ENCODE results near the gene SRSF11. TPM values are rescaled to one million over a fixed set of nuclear protein-coding genes. Genes with fewer than 3 reads are reported as not detected.
A peak's percentile ranks its signal among the peaks of the same experiment; 100 is the strongest.
"Not testable (repeated sequence)": the region's sequence is repeated elsewhere in the genome, so short reads cannot be mapped to it uniquely, and the experiment has no call there.

The SRSF11 gene
- total and polyA plus RNA-seq, 2 of the 8 experiments (the other 6 are each of a cell fraction or from before 2014, with no cell fraction given), result 183 to 260 TPM

DNA sequence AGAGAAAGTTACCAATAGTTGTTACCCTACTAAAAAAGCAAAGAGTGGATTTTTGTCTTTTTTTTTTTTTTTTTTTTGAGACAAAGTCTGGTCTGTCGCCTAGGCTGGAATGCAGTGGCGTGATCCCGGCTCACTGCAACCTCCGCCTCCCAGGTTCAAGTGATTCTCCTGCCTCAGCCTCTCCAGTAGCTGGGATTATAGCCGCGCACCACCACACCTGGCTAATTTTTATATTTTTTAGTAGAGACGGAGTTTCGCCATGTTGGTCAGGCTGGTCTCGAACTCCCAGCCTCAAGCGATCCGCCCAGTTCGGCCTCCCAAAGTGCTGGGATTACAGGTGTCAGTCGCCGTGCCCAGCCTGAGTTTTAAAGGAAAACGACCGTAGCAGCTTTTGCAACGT lies 14.3 kb upstream of the SRSF11 start:
- H3K23ac ChIP-seq (ENCODE audit: insufficient read length); FAIRE-seq; H3K79me1 ChIP-seq (ENCODE audit: low read depth, low read length); H3K4me1 ChIP-seq (replicated peaks in 1 of 4; ENCODE audit: control insufficient read depth in 3 of 4, insufficient read depth in 4 of 4, low read length in 3 of 4); H4K8ac ChIP-seq (ENCODE audit: extremely low read depth, insufficient read depth, low read length); H2BK120ac ChIP-seq (replicated peaks; ENCODE audit: low read depth, low read length); H3K56ac ChIP-seq (replicated peaks; ENCODE audit: insufficient read length, low read depth, low read length); H4K91ac ChIP-seq (replicated peaks; ENCODE audit: insufficient read length, low read length); H3K27ac ChIP-seq (ENCODE audit: low read depth, low read length); H2BK15ac ChIP-seq (ENCODE audit: low read length); H3K4ac ChIP-seq (replicated peaks; ENCODE audit: insufficient read length, low read depth, low read length); H3K23me2 ChIP-seq (ENCODE audit: low read depth, low read length); H3K14ac ChIP-seq (ENCODE audit: insufficient read length); H3K36me3 ChIP-seq (ENCODE audit: control insufficient read depth in 2 of 4, insufficient read depth in 4 of 4, low read length in 3 of 4); H2BK20ac ChIP-seq (ENCODE audit: low read length); H3K18ac ChIP-seq (ENCODE audit: extremely low read depth, low read length); H3K9me3 ChIP-seq (ENCODE audit: insufficient read depth in 2 of 2, low read depth in 1 of 2, low read length in 1 of 2); H2AFZ ChIP-seq (ENCODE audit: low read length); H2BK5ac ChIP-seq (ENCODE audit: low read depth, low read length); H4K5ac ChIP-seq (ENCODE audit: insufficient read length, low read depth, low read length); H4K20me1 ChIP-seq (replicated peaks in 1 of 2; ENCODE audit: control insufficient read depth in 1 of 2, insufficient read depth in 2 of 2, low read length in 2 of 2); H3K27me3 ChIP-seq (replicated peaks in 1 of 4; ENCODE audit: control insufficient read depth in 3 of 4, extremely low read depth in 1 of 4, insufficient read depth in 3 of 4, low read length in 3 of 4); DNase-seq (ENCODE audit: low read depth in 1 of 2, low spot score in 2 of 2); H2BK12ac ChIP-seq (ENCODE audit: low read depth, low read length); H2AK5ac ChIP-seq (ENCODE audit: low read depth, low read length): not testable (repeated sequence)
- Histone ChIP-seq H3K9ac (replicated peaks in 1 of 4; ENCODE audit: extremely low read depth in 1 of 4, low read depth in 3 of 4, low read length in 3 of 4) (0 out of 7 replicates have a peak overlapping the region, but pooled peaks of 1 of the 4 experiments have one; percentile 98), H3K4me2 (ENCODE audit: insufficient read depth in 1 of 2, low read depth in 2 of 2, low read length in 2 of 2) (peak overlapping the region; percentile 64 to 72; a peak in 3 of 4 replicates), H3K79me2 (ENCODE audit: control insufficient read depth in 1 of 2, insufficient read depth in 2 of 2, low read length in 2 of 2) (peaks cover 13 to 98% of the 10 kb centered on the region in 2 experiments), H3K4me3 (ENCODE audit: extremely low read depth in 1 of 4, insufficient read depth in 2 of 4, low read depth in 3 of 4, low read length in 4 of 4) (peak overlapping the region; percentile 84 to 99 (median 95); a peak in 6 of 8 replicates)
- CTCF ChIA-PET (ENCODE audit: partially characterized antibody), result interaction anchor here (0.5 to 1.0 kb wide), 3 partner anchors 225 to 759 kb away, joined by 3 to 4 read pairs (median 3); no protein-coding TSS in a partner anchor
- 88% methylated on average over 14 of the region's 17 CpGs; no CpG with 5 or more reads in 1 of the 2 experiments for WGBS, 2 experiments (ENCODE audit: extremely low coverage in 1 of 2, insufficient coverage in 1 of 2, insufficient read length in 1 of 2, insufficient replicate concordance in 2 of 2, low coverage in 1 of 2, low lambda C conversion rate in 2 of 2, missing lambda C conversion rate in 1 of 2)
- POLR2A ChIA-PET (ENCODE audit: partially characterized antibody), result interaction anchor here (2.2 to 8.5 kb wide), 2 partner anchors 10 to 14 kb away, joined by 9 to 67 read pairs; partner anchors contain the start of gene SRSF11
